CD4-positive, alpha-beta T cell treated with Interleukin-6 for 4 hours (primary cell): ENCODE results near the gene CCNA1.

Source experiments
- DNase-seq: peaks from one replicate; pipeline ENCODE4 v3.0.0-alpha.2; 2020; ENCODE audit warnings: mixed read lengths

The CCNA1 gene

GRCh38 chr13:36432106-36432544 is at the start of gene CCNA1:
Gene CCNA1, plus strand, starts transcription at chr13:36432495. Its CDS starts 562 bp downstream, at chr13:36433057.
- no peak for DNase-seq

GRCh38 chr13:36385489-36385888 is 46.8 kb upstream of the CCNA1 start:
- DNase-seq, result no peak

- no peak for DNase-seq
These were observed 37.0 kb upstream of the CCNA1 start for GRCh38 chr13:36395280-36395679.

- DNase-seq, result no peak
These were observed 27.1 kb upstream of the CCNA1 start for GRCh38 chr13:36405151-36405550.

GRCh38 chr13:36412736-36413135 is 19.6 kb upstream of the CCNA1 start:
- DNase-seq, result no peak

- no peak for DNase-seq
These were observed 19.1 kb upstream of the CCNA1 start for GRCh38 chr13:36413161-36413560.

- no peak for DNase-seq
These were observed 17.8 kb upstream of the CCNA1 start for GRCh38 chr13:36414461-36414860.

- no peak for DNase-seq
These were observed 15.0 kb upstream of the CCNA1 start for GRCh38 chr13:36417331-36417730.

GRCh38 chr13:36418022-36418805 is 14.1 kb upstream of the CCNA1 start:
- DNase-seq, result no peak

GRCh38 chr13:36420437-36420891 is 11.8 kb upstream of the CCNA1 start:
- DNase-seq, result peak; percentile 54

- no peak for DNase-seq
These were observed 10.8 kb upstream of the CCNA1 start for GRCh38 chr13:36421447-36421846.

- DNase-seq, result no peak
These were observed 4.2 kb upstream of the CCNA1 start for GRCh38 chr13:36428086-36428485.

GRCh38 chr13:36430247-36431203 is 1.8 kb upstream of the CCNA1 start:
- DNase-seq, result no peak

GRCh38 chr13:36431204-36432105 is 840 bp upstream of the CCNA1 start:
- no peak for DNase-seq

- DNase-seq, result no peak
These were observed 4.5 kb downstream of the CCNA1 start for GRCh38 chr13:36436811-36437210.

- no peak for DNase-seq
These were observed 6.5 kb downstream of the CCNA1 start for GRCh38 chr13:36438594-36439483.

- DNase-seq, result no peak
These were observed 13.0 kb downstream of the CCNA1 start for GRCh38 chr13:36445278-36445677.

GRCh38 chr13:36445891-36446351 is 13.6 kb downstream of the CCNA1 start:
- no peak for DNase-seq

- DNase-seq, result no peak
These were observed 15.2 kb downstream of the CCNA1 start for GRCh38 chr13:36447501-36447900.

- no peak for DNase-seq
These were observed 18.2 kb downstream of the CCNA1 start for GRCh38 chr13:36450534-36450933.

GRCh38 chr13:36453516-36453915 is 21.2 kb downstream of the CCNA1 start:
- DNase-seq, result no peak
